Smooth muscle cell (in vitro differentiated cells): ENCODE measurements around the gene ARRDC3. TPM values are rescaled to one million over a fixed set of nuclear protein-coding genes. Genes with fewer than 3 reads are reported as not detected.

Experiments
- DNase-seq: peaks from one replicate; lab custom pipeline; 2025; ENCODE audit not compliant: unreplicated experiment; lab: John Stamatoyannopoulos, UW
- H2AFZ ChIP-seq: fragments of 200-600 bp; sonication (generic); 2 replicates; pipeline ENCODE4 v1.6.0; 2016; ENCODE audit warnings: antibody characterized with exemption, low read depth, mild to moderate bottlenecking
- H3F3A ChIP-seq: fragments of 200-600 bp; sonication (generic); 2 replicates; pipeline ENCODE4 v1.6.0; 2017; ENCODE audit warnings: antibody characterized with exemption, low read depth
- H3K27ac ChIP-seq: fragments of 200-600 bp; sonication (generic); 2 replicates; pipeline ENCODE4 v1.5.1; 2016; ENCODE audit warnings: low read depth, mild to moderate bottlenecking
- H3K27me3 ChIP-seq: fragments of 200-600 bp; sonication (generic); 2 replicates; pipeline ENCODE4 v1.6.1; 2016; ENCODE audit warnings: low read depth, mild to moderate bottlenecking
- H3K36me3 ChIP-seq: fragments of 200-600 bp; sonication (generic); 2 replicates; pipeline ENCODE4 v1.5.1; 2016; ENCODE audit warnings: low read depth
- H3K4me1 ChIP-seq: fragments of 200-600 bp; sonication (generic); 2 replicates; pipeline ENCODE4 v1.5.1; 2016; ENCODE audit warnings: low read depth
- H3K4me2 ChIP-seq: fragments of 200-600 bp; sonication (generic); 2 replicates; pipeline ENCODE4 v1.6.0; 2016; ENCODE audit warnings: mild to moderate bottlenecking
- H3K4me3 ChIP-seq: fragments of 200-600 bp; sonication (generic); 2 replicates; pipeline ENCODE4 v1.5.1; 2016; ENCODE audit warnings: mild to moderate bottlenecking
- H3K79me2 ChIP-seq: fragments of 200-600 bp; sonication (generic); 2 replicates; pipeline ENCODE4 v1.6.0; 2016; ENCODE audit warnings: low read depth, mild to moderate bottlenecking
- H3K9ac ChIP-seq: fragments of 200-600 bp; sonication (generic); 2 replicates; pipeline ENCODE4 v1.6.0; 2016; ENCODE audit warnings: low read depth
- H3K9me3 ChIP-seq: fragments of 200-600 bp; sonication (generic); replicated peaks from 2 replicates; pipeline ENCODE4 v1.5.1; 2016; ENCODE audit warnings: low read depth
- H4K20me1 ChIP-seq: fragments of 200-600 bp; sonication (generic); 2 replicates; pipeline ENCODE4 v1.6.0; 2016; ENCODE audit warnings: low read depth
- CTCF ChIP-seq: fragments of 200-600 bp; sonication (generic); IDR thresholded peaks from 2 replicates; pipeline ENCODE4 v1.5.1; 2017; ENCODE audit warnings: borderline replicate concordance, mild to moderate bottlenecking, antibody characterized with exemption; ENCODE audit not compliant: insufficient read depth, poor library complexity, severe bottlenecking
- WGBS: methylation state at CpG from one replicate; pipeline ENCODE4 v1.1.7; 2016; ENCODE audit warnings: low lambda C conversion rate; 5-methylcytosine and 5-hydroxymethylcytosine counted together
- polyA plus RNA-seq: library from polyadenylated mRNA; unstranded; fragments of >200 nt; fragmentation: Nextera tagmentation; extraction: Ambion mirVana; gene quantifications from 2 replicates; pipeline ENCODE4 v1.2.1, GENCODE V29; 2016
- total RNA-seq: library from RNA; depleted of rRNA; stranded (reverse); fragments of >200 nt; gene quantifications from 2 replicates; pipeline ENCODE4 v1.2.3, GENCODE V29; 2014

The ARRDC3 gene
- total and polyA plus RNA-seq, 2 experiments from 2014 or later: 27.1 to 95.0 TPM

- H3K4me2 ChIP-seq: no peak overlapping the region
- H3K4me1 ChIP-seq: no peaks in the 10 kb centered on the region
- H3K9ac ChIP-seq: no peak overlapping the region
- H3K79me2 ChIP-seq: no peaks in the 10 kb centered on the region
- no peaks in the 10 kb centered on the region for H3F3A ChIP-seq
- no peak overlapping the region for H2AFZ ChIP-seq
- H3K27ac ChIP-seq: no peak overlapping the region
- TF ChIP-seq CTCF: no peak
- no peaks in the 10 kb centered on the region for H4K20me1 ChIP-seq
- DNase-seq: no peak
- WGBS: 100% methylated on average over 2 of the region's 2 CpGs
- H3K4me3 ChIP-seq: no peak overlapping the region
- no peaks in the 10 kb centered on the region for H3K9me3 ChIP-seq
- no peaks in the 10 kb centered on the region for H3K27me3 ChIP-seq
- no peaks in the 10 kb centered on the region for H3K36me3 ChIP-seq
Measured at GRCh38 chr5:91319667-91320066, 63.5 kb downstream of the ARRDC3 start.

- Histone ChIP-seq H4K20me1 (no peaks in the 10 kb centered on the region), H3K79me2 (no peaks in the 10 kb centered on the region), H3K9me3 (no peaks in the 10 kb centered on the region), H3K27me3 (no peaks in the 10 kb centered on the region), H3K9ac (no peak overlapping the region), H2AFZ (no peak overlapping the region), H3F3A (peaks cover 4% of the 10 kb centered on the region), H3K4me3 (no peak overlapping the region), H3K27ac (no peak overlapping the region), H3K4me2 (no peak overlapping the region), H3K36me3 (no peaks in the 10 kb centered on the region), H3K4me1 (no peaks in the 10 kb centered on the region)
- TF ChIP-seq CTCF: no peak
- WGBS: 92% methylated on average over 9 of the region's 9 CpGs
- DNase-seq: no peak
Measured at GRCh38 chr5:91318724-91319123, 64.4 kb downstream of the ARRDC3 start.
